ENCODE results near the gene LZTS2. TPM values are rescaled to one million over a fixed set of nuclear protein-coding genes. Genes with fewer than 3 reads are reported as not detected.

Gene LZTS2
- total and polyA plus RNA-seq, 4 donors: 2.1 to 10.3 (median 9.5) TPM

DNA sequence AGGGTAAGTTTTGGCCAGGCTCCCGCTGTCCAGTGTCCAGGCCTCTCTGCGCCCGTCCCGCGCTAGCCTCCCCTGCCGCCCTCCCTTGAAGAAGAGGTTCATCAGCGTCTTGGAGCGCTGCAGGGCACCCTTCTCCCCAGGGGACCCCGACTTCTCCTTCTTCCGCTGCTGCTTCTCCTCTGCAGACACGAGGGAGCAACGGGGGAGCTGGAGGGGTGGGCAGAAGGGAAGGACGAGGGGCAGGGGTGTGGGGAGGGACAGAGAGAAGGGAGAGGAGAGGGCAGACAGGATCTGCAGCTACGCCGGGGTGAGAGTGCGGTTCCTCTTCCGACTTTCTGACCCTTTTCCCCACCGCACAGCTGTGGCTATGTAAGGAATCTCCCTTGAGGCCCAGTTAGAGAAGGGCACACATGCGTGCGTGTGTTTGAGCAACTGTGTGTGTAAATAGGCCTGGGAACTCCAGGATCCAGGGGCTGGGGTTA is 18.6 kb downstream of the LZTS2 start (continued):
- TF ChIP-seq, protein P1, sequence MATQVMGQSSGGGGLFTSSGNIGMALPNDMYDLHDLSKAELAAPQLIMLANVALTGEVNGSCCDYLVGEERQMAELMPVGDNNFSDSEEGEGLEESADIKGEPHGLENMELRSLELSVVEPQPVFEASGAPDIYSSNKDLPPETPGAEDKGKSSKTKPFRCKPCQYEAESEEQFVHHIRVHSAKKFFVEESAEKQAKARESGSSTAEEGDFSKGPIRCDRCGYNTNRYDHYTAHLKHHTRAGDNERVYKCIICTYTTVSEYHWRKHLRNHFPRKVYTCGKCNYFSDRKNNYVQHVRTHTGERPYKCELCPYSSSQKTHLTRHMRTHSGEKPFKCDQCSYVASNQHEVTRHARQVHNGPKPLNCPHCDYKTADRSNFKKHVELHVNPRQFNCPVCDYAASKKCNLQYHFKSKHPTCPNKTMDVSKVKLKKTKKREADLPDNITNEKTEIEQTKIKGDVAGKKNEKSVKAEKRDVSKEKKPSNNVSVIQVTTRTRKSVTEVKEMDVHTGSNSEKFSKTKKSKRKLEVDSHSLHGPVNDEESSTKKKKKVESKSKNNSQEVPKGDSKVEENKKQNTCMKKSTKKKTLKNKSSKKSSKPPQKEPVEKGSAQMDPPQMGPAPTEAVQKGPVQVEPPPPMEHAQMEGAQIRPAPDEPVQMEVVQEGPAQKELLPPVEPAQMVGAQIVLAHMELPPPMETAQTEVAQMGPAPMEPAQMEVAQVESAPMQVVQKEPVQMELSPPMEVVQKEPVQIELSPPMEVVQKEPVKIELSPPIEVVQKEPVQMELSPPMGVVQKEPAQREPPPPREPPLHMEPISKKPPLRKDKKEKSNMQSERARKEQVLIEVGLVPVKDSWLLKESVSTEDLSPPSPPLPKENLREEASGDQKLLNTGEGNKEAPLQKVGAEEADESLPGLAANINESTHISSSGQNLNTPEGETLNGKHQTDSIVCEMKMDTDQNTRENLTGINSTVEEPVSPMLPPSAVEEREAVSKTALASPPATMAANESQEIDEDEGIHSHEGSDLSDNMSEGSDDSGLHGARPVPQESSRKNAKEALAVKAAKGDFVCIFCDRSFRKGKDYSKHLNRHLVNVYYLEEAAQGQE (IDR thresholded peaks at IDR 0.05): no peak
- no peak for TF ChIP-seq GABPA (IDR thresholded peaks at IDR 0.05 in 1 of 2, conservative IDR thresholded peaks at IDR 0.05 in 1 of 2)
- TF ChIP-seq, protein P2, sequence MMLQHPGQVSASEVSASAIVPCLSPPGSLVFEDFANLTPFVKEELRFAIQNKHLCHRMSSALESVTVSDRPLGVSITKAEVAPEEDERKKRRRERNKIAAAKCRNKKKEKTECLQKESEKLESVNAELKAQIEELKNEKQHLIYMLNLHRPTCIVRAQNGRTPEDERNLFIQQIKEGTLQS (IDR thresholded peaks at IDR 0.05): no peak
- no peak for TF ChIP-seq YY1 (IDR thresholded peaks at IDR 0.05)
- TF ChIP-seq RAD21 (IDR thresholded peaks at IDR 0.05): no peak

DNA sequence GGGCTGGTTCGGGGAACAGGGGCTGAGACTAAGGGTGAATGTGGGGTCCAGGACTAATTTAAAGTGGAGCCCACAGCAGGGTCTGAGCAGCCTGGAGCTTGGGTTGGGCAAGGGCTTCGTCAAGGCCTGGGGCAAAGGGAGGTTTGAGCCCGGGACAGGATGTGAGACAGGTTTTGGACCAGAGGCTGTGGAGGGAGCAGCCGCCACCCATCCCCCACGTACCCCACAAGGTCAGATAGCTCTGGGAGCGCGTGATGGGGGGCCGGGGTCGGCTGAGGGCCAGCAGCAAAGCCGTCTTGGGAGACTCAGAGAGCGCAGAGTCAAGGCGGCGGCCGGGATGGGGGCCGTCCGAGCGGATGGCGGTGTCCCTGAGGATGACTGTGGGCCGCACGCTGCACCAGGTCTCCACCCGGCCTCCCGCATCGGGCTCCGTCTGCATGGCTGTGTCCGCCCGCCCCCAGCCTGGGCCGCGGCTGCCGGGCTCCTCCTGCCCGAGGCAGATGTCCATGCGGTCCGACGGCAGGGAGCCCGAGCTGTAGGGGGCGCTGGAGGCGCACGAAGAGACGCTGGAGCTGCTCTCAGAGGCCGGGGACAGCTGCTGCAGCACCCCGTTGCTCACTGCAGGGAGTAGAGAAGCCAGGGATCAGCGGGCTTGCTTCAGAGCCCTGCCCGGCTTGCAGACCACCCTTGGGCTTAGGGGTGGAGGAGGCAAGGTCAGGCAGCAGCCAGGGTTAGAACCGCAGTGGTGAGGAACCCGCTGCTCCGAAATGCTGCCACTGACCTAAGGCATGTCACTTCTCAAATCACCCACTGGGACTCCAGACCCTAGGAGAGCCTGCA is 19.2 kb downstream of the LZTS2 start:
- no peaks in the 10 kb centered on the region for H3K36me3 ChIP-seq (ENCODE audit: control insufficient read depth in 4 of 4, insufficient read depth in 3 of 4, low read depth in 1 of 4, low read length in 3 of 4)
- peaks cover 0 to 2% (median under 1%) of the 10 kb centered on the region in 4 donors for H3K27me3 ChIP-seq (ENCODE audit: control insufficient read depth in 4 of 4, insufficient read depth in 4 of 4, low read length in 3 of 4)
- peaks cover 0 to 4% (median under 1%) of the 10 kb centered on the region in 4 donors for H3K4me1 ChIP-seq (ENCODE audit: control insufficient read depth in 4 of 4, insufficient read depth in 4 of 4, low read length in 3 of 4)
- TF ChIP-seq RAD21 (IDR thresholded peaks at IDR 0.05) (peak; percentile 57 to 73), GABPA (IDR thresholded peaks at IDR 0.05 in 1 of 2, conservative IDR thresholded peaks at IDR 0.05 in 1 of 2) (no peak)
- TF ChIP-seq, protein P3, sequence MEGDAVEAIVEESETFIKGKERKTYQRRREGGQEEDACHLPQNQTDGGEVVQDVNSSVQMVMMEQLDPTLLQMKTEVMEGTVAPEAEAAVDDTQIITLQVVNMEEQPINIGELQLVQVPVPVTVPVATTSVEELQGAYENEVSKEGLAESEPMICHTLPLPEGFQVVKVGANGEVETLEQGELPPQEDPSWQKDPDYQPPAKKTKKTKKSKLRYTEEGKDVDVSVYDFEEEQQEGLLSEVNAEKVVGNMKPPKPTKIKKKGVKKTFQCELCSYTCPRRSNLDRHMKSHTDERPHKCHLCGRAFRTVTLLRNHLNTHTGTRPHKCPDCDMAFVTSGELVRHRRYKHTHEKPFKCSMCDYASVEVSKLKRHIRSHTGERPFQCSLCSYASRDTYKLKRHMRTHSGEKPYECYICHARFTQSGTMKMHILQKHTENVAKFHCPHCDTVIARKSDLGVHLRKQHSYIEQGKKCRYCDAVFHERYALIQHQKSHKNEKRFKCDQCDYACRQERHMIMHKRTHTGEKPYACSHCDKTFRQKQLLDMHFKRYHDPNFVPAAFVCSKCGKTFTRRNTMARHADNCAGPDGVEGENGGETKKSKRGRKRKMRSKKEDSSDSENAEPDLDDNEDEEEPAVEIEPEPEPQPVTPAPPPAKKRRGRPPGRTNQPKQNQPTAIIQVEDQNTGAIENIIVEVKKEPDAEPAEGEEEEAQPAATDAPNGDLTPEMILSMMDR (IDR thresholded peaks at IDR 0.05; ENCODE audit: low read depth, low read length, missing input control): peak; percentile 41
- H3K9ac ChIP-seq (ENCODE audit: low read depth in 1 of 2, low read length in 2 of 2): no peak overlapping the region
- 26% methylated on average over 45 of the region's 45 CpGs for WGBS
- no peak overlapping the region for H3K4me3 ChIP-seq (ENCODE audit: low read depth in 1 of 3, low read length in 3 of 3)
- H3K9me3 ChIP-seq (ENCODE audit: control insufficient read depth in 4 of 4, low read length in 3 of 4): no peaks in the 10 kb centered on the region
- H3K27ac ChIP-seq (ENCODE audit: low read depth in 1 of 2, low read length in 2 of 2): no peak overlapping the region
- peak; percentile 80 for DNase-seq (ENCODE audit: low spot score)

DNA sequence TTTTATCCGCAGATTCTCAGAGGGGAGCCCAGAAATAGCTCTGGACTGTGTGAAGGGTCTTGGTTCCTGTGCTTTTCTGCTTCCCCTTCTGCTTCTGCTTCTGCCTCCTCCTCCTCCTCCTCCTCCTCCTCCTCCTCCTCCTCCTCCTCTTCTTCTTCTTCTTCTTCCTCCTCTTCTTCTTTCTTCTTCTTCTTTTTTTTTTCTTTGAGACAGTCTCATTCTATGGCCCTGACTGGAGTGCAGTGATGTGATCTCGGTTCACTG is 19.8 kb downstream of the LZTS2 start:
- 47% methylated on average over 2 of the region's 2 CpGs for WGBS
- TF ChIP-seq GABPA (IDR thresholded peaks at IDR 0.05 in 1 of 2, conservative IDR thresholded peaks at IDR 0.05 in 1 of 2) (no peak), RXRA (IDR thresholded peaks at IDR 0.05) (no peak), FOXA1 (IDR thresholded peaks at IDR 0.05) (no peak), JUND (IDR thresholded peaks at IDR 0.05) (no peak), SP1 (IDR thresholded peaks at IDR 0.05) (no peak), FOXA2 (IDR thresholded peaks at IDR 0.05) (no peak), HNF4G (IDR thresholded peaks at IDR 0.05) (no peak), NR2F2 (IDR thresholded peaks at IDR 0.05) (no peak), HNF4A (conservative IDR thresholded peaks at IDR 0.05) (no peak), YY1 (IDR thresholded peaks at IDR 0.05) (no peak), RAD21 (IDR thresholded peaks at IDR 0.05) (no peak), TAF1 (conservative IDR thresholded peaks at IDR 0.05) (no peak), EGR1 (IDR thresholded peaks at IDR 0.05; ENCODE audit: low read depth in 2 of 2) (no peak)
- TF ChIP-seq, protein P3 (IDR thresholded peaks at IDR 0.05; ENCODE audit: low read depth, low read length, missing input control): no peak
- TF ChIP-seq, protein P4, sequence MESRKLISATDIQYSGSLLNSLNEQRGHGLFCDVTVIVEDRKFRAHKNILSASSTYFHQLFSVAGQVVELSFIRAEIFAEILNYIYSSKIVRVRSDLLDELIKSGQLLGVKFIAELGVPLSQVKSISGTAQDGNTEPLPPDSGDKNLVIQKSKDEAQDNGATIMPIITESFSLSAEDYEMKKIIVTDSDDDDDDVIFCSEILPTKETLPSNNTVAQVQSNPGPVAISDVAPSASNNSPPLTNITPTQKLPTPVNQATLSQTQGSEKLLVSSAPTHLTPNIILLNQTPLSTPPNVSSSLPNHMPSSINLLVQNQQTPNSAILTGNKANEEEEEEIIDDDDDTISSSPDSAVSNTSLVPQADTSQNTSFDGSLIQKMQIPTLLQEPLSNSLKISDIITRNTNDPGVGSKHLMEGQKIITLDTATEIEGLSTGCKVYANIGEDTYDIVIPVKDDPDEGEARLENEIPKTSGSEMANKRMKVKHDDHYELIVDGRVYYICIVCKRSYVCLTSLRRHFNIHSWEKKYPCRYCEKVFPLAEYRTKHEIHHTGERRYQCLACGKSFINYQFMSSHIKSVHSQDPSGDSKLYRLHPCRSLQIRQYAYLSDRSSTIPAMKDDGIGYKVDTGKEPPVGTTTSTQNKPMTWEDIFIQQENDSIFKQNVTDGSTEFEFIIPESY (IDR thresholded peaks at IDR 0.05): no peak
- TF ChIP-seq, protein P2 (IDR thresholded peaks at IDR 0.05): no peak
- TF ChIP-seq, protein P5, sequence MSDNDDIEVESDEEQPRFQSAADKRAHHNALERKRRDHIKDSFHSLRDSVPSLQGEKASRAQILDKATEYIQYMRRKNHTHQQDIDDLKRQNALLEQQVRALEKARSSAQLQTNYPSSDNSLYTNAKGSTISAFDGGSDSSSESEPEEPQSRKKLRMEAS (IDR thresholded peaks at IDR 0.05): no peak
- Histone ChIP-seq H3K4me1 (ENCODE audit: control insufficient read depth in 4 of 4, insufficient read depth in 4 of 4, low read length in 3 of 4) (peaks cover 0 to 4% (median under 1%) of the 10 kb centered on the region in 4 donors), H3K9me3 (ENCODE audit: control insufficient read depth in 4 of 4, low read length in 3 of 4) (no peaks in the 10 kb centered on the region), H3K9ac (ENCODE audit: low read depth in 1 of 2, low read length in 2 of 2) (no peak overlapping the region), H3K27ac (ENCODE audit: low read depth in 1 of 2, low read length in 2 of 2) (no peak overlapping the region), H3K36me3 (ENCODE audit: control insufficient read depth in 4 of 4, insufficient read depth in 3 of 4, low read depth in 1 of 4, low read length in 3 of 4) (no peaks in the 10 kb centered on the region), H3K27me3 (ENCODE audit: control insufficient read depth in 4 of 4, insufficient read depth in 4 of 4, low read length in 3 of 4) (peaks cover 0 to 2% (median under 1%) of the 10 kb centered on the region in 4 donors), H3K4me3 (ENCODE audit: low read depth in 1 of 3, low read length in 3 of 3) (no peak overlapping the region)
- no peak for DNase-seq (ENCODE audit: low spot score)
